HUES64 (cell line): Measurements from ENCODE around the gene IMMP2L.

Experiments used
- H3K27ac ChIP-seq: 2 replicates; pipeline ENCODE4 v1.7.0; 2013; ENCODE audit warnings: low read depth, low read length, inconsistent platforms
- H3K27me3 ChIP-seq: 2 replicates; pipeline ENCODE4 v1.6.1; 2013; ENCODE audit warnings: mild to moderate bottlenecking, low read length; ENCODE audit not compliant: insufficient read depth
- H3K36me3 ChIP-seq: 2 replicates; pipeline ENCODE4 v1.6.1; 2013; ENCODE audit warnings: mild to moderate bottlenecking, low read length; ENCODE audit not compliant: insufficient read depth
- H3K4me1 ChIP-seq: 2 replicates; pipeline ENCODE4 v1.6.1; 2013; ENCODE audit warnings: mild to moderate bottlenecking, low read length, moderate library complexity; ENCODE audit not compliant: insufficient read depth
- H3K4me3 ChIP-seq: 2 replicates; pipeline ENCODE4 v1.5.1; 2013; ENCODE audit warnings: mild to moderate bottlenecking, low read length, moderate library complexity
- H3K9ac ChIP-seq: 2 replicates; pipeline ENCODE4 v1.6.1; 2013; ENCODE audit warnings: mild to moderate bottlenecking, low read depth, low read length
- H3K9me3 ChIP-seq: 2 replicates; pipeline ENCODE4 v1.6.1; 2013; ENCODE audit warnings: low read depth, low read length; ENCODE audit not compliant: insufficient read depth
- WGBS: fragments of 150-250, 120-280 bp; methylation state at CpG from one replicate; pipeline ENCODE4 v1.1.7; 2013; ENCODE audit warnings: missing lambda C conversion rate; 5-methylcytosine and 5-hydroxymethylcytosine counted together

Gene IMMP2L

DNA sequence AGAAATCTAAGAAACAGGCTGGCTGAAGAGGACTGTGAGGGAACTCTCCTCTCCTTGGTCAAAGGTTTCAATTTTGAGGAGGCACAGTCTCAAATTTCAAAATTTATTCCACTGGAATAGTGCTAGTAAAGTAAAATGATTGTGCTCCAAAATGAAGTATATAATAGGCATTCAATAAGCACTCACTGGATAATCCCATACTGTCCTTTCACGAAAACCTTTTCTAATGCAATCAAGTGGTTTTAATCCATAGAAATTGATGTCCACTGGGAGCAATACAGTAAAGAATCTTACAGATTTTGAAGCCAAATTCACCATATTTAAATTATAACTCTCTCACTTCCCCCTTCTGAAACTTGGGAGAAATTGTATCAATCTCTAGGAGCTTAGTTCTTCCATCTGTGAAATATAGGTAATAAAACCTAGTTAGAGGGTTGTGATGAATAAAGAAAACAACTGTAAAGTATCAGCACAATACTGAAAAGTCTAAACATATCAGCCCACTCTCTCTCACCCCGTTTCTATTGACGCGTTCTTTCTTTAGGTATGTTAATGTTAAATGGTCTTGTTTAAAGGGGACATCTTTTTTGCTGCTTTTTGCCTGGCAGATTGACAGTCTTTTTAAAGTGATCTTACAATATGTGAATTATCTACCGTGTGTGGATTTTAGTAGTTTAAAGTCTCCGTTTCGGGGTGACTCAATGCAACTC lies 512.2 kb downstream of the IMMP2L start:
- WGBS: 75% methylated on average over 4 of the region's 7 CpGs
- Histone ChIP-seq H3K4me3 (no peak overlapping the region), H3K27ac (peak overlapping the region; percentile 75), H3K9me3 (no peaks in the 10 kb centered on the region), H3K4me1 (peaks cover 33% of the 10 kb centered on the region), H3K27me3 (no peaks in the 10 kb centered on the region), H3K9ac (no peak overlapping the region), H3K36me3 (no peaks in the 10 kb centered on the region)

GRCh38 chr7:111047595-111047994 lies 514.7 kb downstream of the IMMP2L start:
- H3K4me3 ChIP-seq: no peak overlapping the region
- H3K27me3 ChIP-seq: no peaks in the 10 kb centered on the region
- WGBS: 93% methylated on average over 4 of the region's 4 CpGs
- peaks cover 30% of the 10 kb centered on the region for H3K4me1 ChIP-seq
- H3K27ac ChIP-seq: no peak overlapping the region
- no peaks in the 10 kb centered on the region for H3K9me3 ChIP-seq
- H3K9ac ChIP-seq: no peak overlapping the region
- H3K36me3 ChIP-seq: no peaks in the 10 kb centered on the region

DNA sequence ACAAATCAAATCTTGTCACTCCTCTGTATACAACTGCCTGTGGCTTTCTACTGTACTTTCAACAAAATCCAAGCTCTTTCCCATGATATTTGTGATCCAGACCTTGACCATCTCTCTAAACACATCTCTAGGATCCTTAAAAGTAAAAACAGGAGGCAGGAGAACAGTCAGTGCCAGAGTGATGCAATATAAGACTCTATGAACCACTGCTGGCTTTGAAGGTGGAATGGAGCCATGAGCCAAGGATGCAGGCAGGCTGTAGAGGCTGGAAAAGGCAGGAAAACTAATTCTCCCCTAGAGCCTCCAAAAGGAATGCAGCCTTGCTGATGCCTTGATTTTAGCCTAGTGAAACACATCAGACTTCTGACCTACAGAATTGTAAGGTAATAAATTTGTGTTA lies 516.8 kb downstream of the IMMP2L start:
- no peak overlapping the region for H3K27ac ChIP-seq
- peaks cover 18% of the 10 kb centered on the region for H3K4me1 ChIP-seq
- no peak overlapping the region for H3K4me3 ChIP-seq
- no peaks in the 10 kb centered on the region for H3K27me3 ChIP-seq
- no peak overlapping the region for H3K9ac ChIP-seq
- H3K9me3 ChIP-seq: no peaks in the 10 kb centered on the region
- H3K36me3 ChIP-seq: no peaks in the 10 kb centered on the region

DNA sequence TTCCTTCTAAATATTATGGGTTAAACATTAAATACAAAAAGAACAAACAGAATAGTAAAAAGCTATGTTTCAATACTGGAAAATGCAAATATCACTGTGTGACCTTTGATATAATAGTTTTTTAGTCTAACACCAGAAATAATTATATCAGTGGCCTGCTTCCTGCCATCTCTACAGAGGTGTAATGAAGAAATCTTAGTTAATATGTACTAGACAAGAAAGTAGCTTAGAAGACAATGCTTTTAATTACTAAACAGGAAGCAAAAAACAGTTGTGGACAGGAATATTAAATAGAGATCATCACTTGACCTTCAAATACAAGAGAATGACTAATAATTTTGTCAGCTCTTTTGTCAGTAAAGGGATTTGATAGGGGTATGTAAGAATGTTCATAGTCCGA lies 518.7 kb downstream of the IMMP2L start:
- H3K9ac ChIP-seq: no peak overlapping the region
- no peak overlapping the region for H3K4me3 ChIP-seq
- no peaks in the 10 kb centered on the region for H3K27me3 ChIP-seq
- no peak overlapping the region for H3K27ac ChIP-seq
- no peaks in the 10 kb centered on the region for H3K36me3 ChIP-seq
- H3K9me3 ChIP-seq: no peaks in the 10 kb centered on the region
- 100% methylated on average over 1 of the region's 1 CpG for WGBS
- H3K4me1 ChIP-seq: peaks cover 11% of the 10 kb centered on the region; the same call in 1 of the 2 replicates

- Histone ChIP-seq H3K4me3 (no peak overlapping the region), H3K9me3 (no peaks in the 10 kb centered on the region), H3K27me3 (no peaks in the 10 kb centered on the region), H3K36me3 (no peaks in the 10 kb centered on the region), H3K9ac (no peak overlapping the region), H3K27ac (no peak overlapping the region), H3K4me1 (peaks cover 11% of the 10 kb centered on the region; the same call in 1 of the 2 replicates)
- 100% methylated on average over 1 of the region's 2 CpGs for WGBS
Observed at GRCh38 chr7:111042842-111043241, 519.5 kb downstream of the IMMP2L start.

GRCh38 chr7:111041577-111041976 lies 520.7 kb downstream of the IMMP2L start:
- WGBS: 88% methylated on average over 2 of the region's 2 CpGs
- H3K27me3 ChIP-seq: no peaks in the 10 kb centered on the region
- no peaks in the 10 kb centered on the region for H3K36me3 ChIP-seq
- no peak overlapping the region for H3K4me3 ChIP-seq
- peaks cover 11% of the 10 kb centered on the region; the same call in 1 of the 2 replicates for H3K4me1 ChIP-seq
- no peak overlapping the region for H3K27ac ChIP-seq
- H3K9ac ChIP-seq: no peak overlapping the region
- no peaks in the 10 kb centered on the region for H3K9me3 ChIP-seq

- H3K27me3 ChIP-seq: no peaks in the 10 kb centered on the region
- peaks cover 6% of the 10 kb centered on the region; the same call in 1 of the 2 replicates for H3K4me1 ChIP-seq
- no peak overlapping the region for H3K9ac ChIP-seq
- WGBS: 92% methylated on average over 3 of the region's 3 CpGs
- no peaks in the 10 kb centered on the region for H3K9me3 ChIP-seq
- no peaks in the 10 kb centered on the region for H3K36me3 ChIP-seq
- H3K27ac ChIP-seq: no peak overlapping the region
- H3K4me3 ChIP-seq: no peak overlapping the region
Observed at GRCh38 chr7:111038185-111038584, 524.1 kb downstream of the IMMP2L start.

DNA sequence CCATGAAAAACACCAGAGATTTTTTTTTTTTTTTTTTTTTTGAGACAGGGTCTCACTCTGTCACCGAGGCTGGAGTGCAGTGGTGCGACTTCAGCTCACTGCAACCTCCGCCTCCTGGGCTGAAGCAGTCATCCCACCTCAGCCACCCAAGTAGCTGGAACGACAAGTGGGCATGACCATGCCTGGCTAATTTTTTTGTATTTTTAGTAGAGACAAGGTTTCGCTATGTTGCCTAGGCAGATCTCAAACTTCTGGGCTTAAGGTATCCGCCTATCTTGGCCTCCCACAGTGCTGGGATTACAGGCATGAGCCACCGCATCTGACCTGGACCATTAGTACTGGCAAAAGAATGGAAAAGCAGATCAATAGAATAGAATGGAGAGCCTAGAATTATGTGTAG lies 530.4 kb downstream of the IMMP2L start:
- no peak overlapping the region for H3K9ac ChIP-seq
- H3K4me1 ChIP-seq: peaks cover 24% of the 10 kb centered on the region
- H3K27me3 ChIP-seq: no peaks in the 10 kb centered on the region
- H3K36me3 ChIP-seq: no peaks in the 10 kb centered on the region
- H3K27ac ChIP-seq: no peak overlapping the region
- no peak overlapping the region for H3K4me3 ChIP-seq
- WGBS: 93% methylated on average over 7 of the region's 7 CpGs
- H3K9me3 ChIP-seq: no peaks in the 10 kb centered on the region

GRCh38 chr7:111030336-111030735 lies 532.0 kb downstream of the IMMP2L start:
- H3K4me1 ChIP-seq: peaks cover 40% of the 10 kb centered on the region
- H3K27me3 ChIP-seq: no peaks in the 10 kb centered on the region
- H3K9me3 ChIP-seq: no peaks in the 10 kb centered on the region
- no peak overlapping the region for H3K27ac ChIP-seq
- no peak overlapping the region for H3K9ac ChIP-seq
- H3K36me3 ChIP-seq: no peaks in the 10 kb centered on the region
- no peak overlapping the region for H3K4me3 ChIP-seq

GRCh38 chr7:111029574-111030251 lies 532.6 kb downstream of the IMMP2L start:
- Histone ChIP-seq H3K9me3 (no peaks in the 10 kb centered on the region), H3K27me3 (no peaks in the 10 kb centered on the region), H3K36me3 (no peaks in the 10 kb centered on the region), H3K4me1 (peaks cover 40% of the 10 kb centered on the region), H3K9ac (no peak overlapping the region), H3K27ac (no peak overlapping the region), H3K4me3 (no peak overlapping the region)
- WGBS: 94% methylated on average over 1 of the region's 1 CpG

DNA sequence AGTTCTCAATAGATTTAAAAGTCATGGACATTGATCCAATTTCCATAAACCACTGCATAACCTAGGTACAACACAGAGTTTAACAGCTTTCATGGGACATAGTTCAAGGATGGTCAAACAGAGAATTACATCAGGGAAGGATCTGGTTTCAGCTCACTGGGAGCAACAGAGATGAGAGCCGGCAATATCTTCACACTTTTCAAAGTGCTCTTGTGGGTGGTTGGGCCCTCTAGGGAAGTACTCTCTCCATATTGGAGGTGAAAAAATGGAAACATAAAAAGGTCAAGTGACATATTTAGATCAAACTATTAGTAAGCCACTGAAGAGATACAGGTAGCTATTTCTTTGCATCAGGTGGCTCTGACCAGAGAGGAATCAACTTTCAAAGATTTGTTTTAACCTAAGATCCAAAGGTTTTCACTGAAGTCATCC lies 533.1 kb downstream of the IMMP2L start:
- H3K9me3 ChIP-seq: no peaks in the 10 kb centered on the region
- H3K4me3 ChIP-seq: no peak overlapping the region
- H3K36me3 ChIP-seq: no peaks in the 10 kb centered on the region
- 80% methylated on average over 1 of the region's 1 CpG for WGBS
- H3K9ac ChIP-seq: no peak overlapping the region
- H3K27me3 ChIP-seq: no peaks in the 10 kb centered on the region
- no peak overlapping the region for H3K27ac ChIP-seq
- peaks cover 40% of the 10 kb centered on the region for H3K4me1 ChIP-seq
